Testis (tissue), 2 donors: ENCODE data around the gene PIM3.

Experiments used
- CTCF ChIP-seq, 3 experiments: fragments of 450-650 bp in 2 of 3; fragments of 200-600 bp in 1 of 3; sonication (generic) in 1 of 3; IDR thresholded peaks; one replicate each; pipeline ENCODE4 v1.5.1; 2016 to 2019; ENCODE audit warnings: antibody characterized with exemption in 3 of 3, mild to moderate bottlenecking in 2 of 3, moderate library complexity in 1 of 3
- POLR2A ChIP-seq: fragments of 450-650 bp; IDR thresholded peaks from one replicate; pipeline ENCODE4 v1.6.1; 2017; ENCODE audit warnings: antibody characterized with exemption, mild to moderate bottlenecking, moderate library complexity

- TF ChIP-seq CTCF (IDR thresholded peaks at IDR 0.05) (no peak), POLR2A (no peak)
Measured at GRCh38 chr22:50004918-50005317, 44.3 kb downstream of the PIM3 start.
